Nephron (organoid): ENCODE data around the gene HPCAL1.

Experiments
- H3K27ac Mint-ChIP-seq, 3 experiments: 2 replicates each; pipeline ENCODE4 v1.8.0; 2020; ENCODE audit warnings: mixed read lengths in 3 of 3, mild to moderate bottlenecking in 2 of 3, moderate library complexity in 1 of 3
- H3K27me3 Mint-ChIP-seq: 2 replicates; pipeline ENCODE4 v1.8.0; 2021; ENCODE audit warnings: low read depth, mild to moderate bottlenecking, moderate library complexity, mixed read lengths
- H3K36me3 Mint-ChIP-seq: 2 replicates; pipeline ENCODE4 v1.8.0; 2020; ENCODE audit warnings: low read depth, mixed read lengths
- H3K4me1 Mint-ChIP-seq: 2 replicates; pipeline ENCODE4 v1.8.0; 2020; ENCODE audit warnings: mixed read lengths
- H3K4me3 Mint-ChIP-seq, 3 experiments: 2 replicates each; pipeline ENCODE4 v1.8.0; 2020; ENCODE audit warnings: mild to moderate bottlenecking in 3 of 3, mixed read lengths in 3 of 3, moderate library complexity in 2 of 3
- H3K9me3 Mint-ChIP-seq: 2 replicates; pipeline ENCODE4 v1.8.0; 2020; ENCODE audit warnings: mixed read lengths
- CTCF ChIP-seq, 3 experiments: fragments of 200-600 bp; sonication (generic); IDR thresholded peaks; one replicate each; pipeline ENCODE4 v1.5.0; 2021; ENCODE audit warnings: antibody characterized with exemption in 3 of 3; ENCODE audit not compliant: unreplicated experiment in 3 of 3

Gene HPCAL1

GRCh38 chr2:10269291-10269690 is 33.4 kb upstream of the HPCAL1 start:
- no peaks in the 10 kb centered on the region for H3K4me1 Mint-ChIP-seq
- no peak for TF ChIP-seq CTCF (IDR thresholded peaks at IDR 0.05; ENCODE audit: unreplicated experiment in 3 of 3)
- H3K36me3 Mint-ChIP-seq = no peaks in the 10 kb centered on the region
- peaks cover 21% of the 10 kb centered on the region for H3K27me3 Mint-ChIP-seq
- no peaks in the 10 kb centered on the region for H3K9me3 Mint-ChIP-seq
- H3K27ac Mint-ChIP-seq = no peak overlapping the region
- H3K4me3 Mint-ChIP-seq = no peak overlapping the region

GRCh38 chr2:10269711-10270610 is 32.7 kb upstream of the HPCAL1 start:
- TF ChIP-seq CTCF (IDR thresholded peaks at IDR 0.05; ENCODE audit: unreplicated experiment in 3 of 3) = no peak
- Mint-ChIP-seq H3K36me3 (no peaks in the 10 kb centered on the region), H3K27me3 (peaks cover 19% of the 10 kb centered on the region), H3K27ac (no peak overlapping the region), H3K4me3 (no peak overlapping the region), H3K4me1 (no peaks in the 10 kb centered on the region), H3K9me3 (no peaks in the 10 kb centered on the region)

GRCh38 chr2:10271509-10271908 is 31.2 kb upstream of the HPCAL1 start:
- H3K4me1 Mint-ChIP-seq = no peaks in the 10 kb centered on the region
- H3K27me3 Mint-ChIP-seq = peaks cover 7% of the 10 kb centered on the region
- H3K4me3 Mint-ChIP-seq = no peak overlapping the region
- H3K27ac Mint-ChIP-seq = no peak overlapping the region
- no peaks in the 10 kb centered on the region for H3K36me3 Mint-ChIP-seq
- H3K9me3 Mint-ChIP-seq = no peaks in the 10 kb centered on the region
- TF ChIP-seq CTCF (IDR thresholded peaks at IDR 0.05; ENCODE audit: unreplicated experiment in 3 of 3) = no peak

- H3K9me3 Mint-ChIP-seq = no peaks in the 10 kb centered on the region
These were observed 30.8 kb upstream of the HPCAL1 start for GRCh38 chr2:10271946-10272345.

GRCh38 chr2:10272464-10272863 is 30.2 kb upstream of the HPCAL1 start:
- Mint-ChIP-seq H3K27ac (no peak overlapping the region), H3K27me3 (peaks cover 14% of the 10 kb centered on the region), H3K36me3 (no peaks in the 10 kb centered on the region), H3K4me1 (peaks cover 4% of the 10 kb centered on the region), H3K9me3 (no peaks in the 10 kb centered on the region), H3K4me3 (no peak overlapping the region)
- TF ChIP-seq CTCF (IDR thresholded peaks at IDR 0.05; ENCODE audit: unreplicated experiment in 3 of 3) = no peak

More at GRCh38 chr2:10271946-10272345, 30.8 kb upstream of the HPCAL1 start:
- Mint-ChIP-seq H3K4me3 (no peak overlapping the region), H3K27me3 (peaks cover 8% of the 10 kb centered on the region), H3K4me1 (no peaks in the 10 kb centered on the region), H3K27ac (no peak overlapping the region), H3K36me3 (no peaks in the 10 kb centered on the region)
- TF ChIP-seq CTCF (IDR thresholded peaks at IDR 0.05; ENCODE audit: unreplicated experiment in 3 of 3) = no peak
